MCF 10A (cell line): ENCODE measurements around the gene FAAH2. TPM values are rescaled to one million over a fixed set of nuclear protein-coding genes. Genes with fewer than 3 reads are reported as not detected.

Experiments used
- BruUV-seq: library from RNA; stranded (reverse); fragments of 400-500 nt; replicated peaks from 2 replicates; lab custom pipeline; 2021; lab: Mats Ljungman, UMichigan
- CTCF ChIA-PET: fragments of 300-600 bp; sonication (Branson Sonifier 250); formaldehyde crosslinking; extraction: SDS; loops from one replicate; lab custom pipeline; 2021; ENCODE audit warnings: antibody characterized with exemption, inconsistent platforms; lab: Yijun Ruan, JAX
- POLR2A ChIA-PET: fragments of 300-600, 350-650 bp; sonication (Branson Sonifier 250); formaldehyde crosslinking; extraction: SDS; loops from one replicate; lab custom pipeline; 2020; ENCODE audit warnings: antibody characterized with exemption, inconsistent platforms; lab: Yijun Ruan, JAX
- DNase-seq: peaks from one replicate; pipeline ENCODE4 v3.0.0-alpha.2; 2018; ENCODE audit not compliant: unreplicated experiment
- H3K27ac Mint-ChIP-seq: one replicate; pipeline ENCODE4 v1.8.0; 2022; ENCODE audit warnings: mild to moderate bottlenecking, low read depth, mixed read lengths; ENCODE audit not compliant: unreplicated experiment
- H3K27me3 Mint-ChIP-seq: one replicate; pipeline ENCODE4 v1.8.0; 2022; ENCODE audit warnings: mixed read lengths; ENCODE audit not compliant: insufficient read depth, unreplicated experiment
- H3K36me3 Mint-ChIP-seq: one replicate; pipeline ENCODE4 v1.8.0; 2022; ENCODE audit warnings: mild to moderate bottlenecking, moderate library complexity, mixed read lengths; ENCODE audit not compliant: insufficient read depth, unreplicated experiment
- H3K4me1 Mint-ChIP-seq: one replicate; pipeline ENCODE4 v1.8.0; 2022; ENCODE audit warnings: mixed read lengths; ENCODE audit not compliant: insufficient read depth, unreplicated experiment
- H3K4me3 Mint-ChIP-seq: one replicate; pipeline ENCODE4 v1.8.0; 2022; ENCODE audit warnings: mild to moderate bottlenecking, moderate library complexity, mixed read lengths; ENCODE audit not compliant: unreplicated experiment
- H3K9me3 Mint-ChIP-seq: one replicate; pipeline ENCODE4 v1.8.0; 2022; ENCODE audit warnings: mixed read lengths; ENCODE audit not compliant: unreplicated experiment
- intact Hi-C: fragments of 100-400 bp; cut with micrococcal nuclease; formaldehyde crosslinking; loops from 2 replicates; pipeline ENCODE4 v1.14.1; 2022
- total RNA-seq: library from RNA; stranded (reverse); gene quantifications from 2 replicates; pipeline ENCODE4 v1.2.3, GENCODE V29; 2022
- TF ChIP-seq, protein P1 (sequence below): fragments of 200-600 bp; IDR thresholded peaks from one replicate; pipeline ENCODE4 v1.8.0; 2022; ENCODE audit warnings: antibody characterized with exemption, mild to moderate bottlenecking; ENCODE audit not compliant: unreplicated experiment

FAAH2 gene
- total RNA-seq, 1 experiment from 2014 or later = 3.1 TPM

DNA sequence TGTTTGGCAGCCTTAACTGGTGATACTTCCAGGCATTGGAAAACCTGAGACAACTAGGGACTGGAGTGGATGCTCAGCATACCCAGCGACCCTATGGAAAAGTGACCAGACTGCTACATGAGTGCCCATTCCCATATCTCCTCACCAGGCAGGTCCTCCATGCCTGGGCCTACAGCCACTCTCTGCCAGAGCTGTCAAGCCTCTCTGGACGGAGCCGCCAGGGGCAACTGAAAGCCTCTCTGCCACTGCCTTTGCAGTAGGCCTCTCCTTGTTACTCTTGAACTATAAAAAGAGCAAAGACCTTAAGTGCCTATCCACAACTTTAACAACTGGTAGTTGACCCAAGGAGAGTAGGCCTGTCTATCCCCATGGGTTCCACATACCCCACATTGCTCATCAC, 20.2 kb upstream of the FAAH2 start:
- TF ChIP-seq, protein P1, sequence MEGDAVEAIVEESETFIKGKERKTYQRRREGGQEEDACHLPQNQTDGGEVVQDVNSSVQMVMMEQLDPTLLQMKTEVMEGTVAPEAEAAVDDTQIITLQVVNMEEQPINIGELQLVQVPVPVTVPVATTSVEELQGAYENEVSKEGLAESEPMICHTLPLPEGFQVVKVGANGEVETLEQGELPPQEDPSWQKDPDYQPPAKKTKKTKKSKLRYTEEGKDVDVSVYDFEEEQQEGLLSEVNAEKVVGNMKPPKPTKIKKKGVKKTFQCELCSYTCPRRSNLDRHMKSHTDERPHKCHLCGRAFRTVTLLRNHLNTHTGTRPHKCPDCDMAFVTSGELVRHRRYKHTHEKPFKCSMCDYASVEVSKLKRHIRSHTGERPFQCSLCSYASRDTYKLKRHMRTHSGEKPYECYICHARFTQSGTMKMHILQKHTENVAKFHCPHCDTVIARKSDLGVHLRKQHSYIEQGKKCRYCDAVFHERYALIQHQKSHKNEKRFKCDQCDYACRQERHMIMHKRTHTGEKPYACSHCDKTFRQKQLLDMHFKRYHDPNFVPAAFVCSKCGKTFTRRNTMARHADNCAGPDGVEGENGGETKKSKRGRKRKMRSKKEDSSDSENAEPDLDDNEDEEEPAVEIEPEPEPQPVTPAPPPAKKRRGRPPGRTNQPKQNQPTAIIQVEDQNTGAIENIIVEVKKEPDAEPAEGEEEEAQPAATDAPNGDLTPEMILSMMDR = no peak
- H3K9me3 Mint-ChIP-seq = peaks cover 16% of the 10 kb centered on the region
- DNase-seq = no peak
- peaks cover 11% of the 10 kb centered on the region for H3K27me3 Mint-ChIP-seq
- ChIA-PET CTCF (no interaction called here), POLR2A (no interaction called here)
- intact Hi-C loops = no loop called here
- no TSS peak for BruUV-seq
- H3K36me3 Mint-ChIP-seq = no peaks in the 10 kb centered on the region
- H3K4me1 Mint-ChIP-seq = no peaks in the 10 kb centered on the region
- no peak overlapping the region for H3K27ac Mint-ChIP-seq
- H3K4me3 Mint-ChIP-seq = no peak overlapping the region

DNA sequence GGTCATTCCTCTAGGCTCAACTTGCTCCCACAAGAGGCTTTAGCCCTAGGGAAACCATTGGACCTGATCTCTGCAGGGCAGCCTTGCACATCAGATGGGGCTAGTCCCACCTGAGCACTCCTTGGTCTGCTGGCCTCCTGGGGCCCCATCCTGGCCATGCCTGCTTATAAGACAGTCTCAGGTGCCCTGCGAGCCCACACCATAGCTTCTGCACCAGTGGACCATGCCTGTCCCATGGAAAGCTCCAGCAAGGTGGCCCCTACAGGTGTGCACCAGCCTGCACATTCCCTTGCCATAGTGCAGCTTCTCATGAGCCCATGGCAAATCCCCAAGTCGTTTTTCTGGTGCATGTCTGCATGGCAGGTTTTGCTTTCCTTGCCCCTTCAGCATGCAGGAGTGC, 19.6 kb upstream of the FAAH2 start:
- H3K27me3 Mint-ChIP-seq = peaks cover 11% of the 10 kb centered on the region
- H3K27ac Mint-ChIP-seq = no peak overlapping the region
- ChIA-PET CTCF (no interaction called here), POLR2A (no interaction called here)
- no peaks in the 10 kb centered on the region for H3K4me1 Mint-ChIP-seq
- no peak overlapping the region for H3K4me3 Mint-ChIP-seq
- TF ChIP-seq, protein P1 = no peak
- peaks cover 16% of the 10 kb centered on the region for H3K9me3 Mint-ChIP-seq
- no peaks in the 10 kb centered on the region for H3K36me3 Mint-ChIP-seq
- intact Hi-C loops = no loop called here
- DNase-seq = no peak
- no TSS peak for BruUV-seq

DNA sequence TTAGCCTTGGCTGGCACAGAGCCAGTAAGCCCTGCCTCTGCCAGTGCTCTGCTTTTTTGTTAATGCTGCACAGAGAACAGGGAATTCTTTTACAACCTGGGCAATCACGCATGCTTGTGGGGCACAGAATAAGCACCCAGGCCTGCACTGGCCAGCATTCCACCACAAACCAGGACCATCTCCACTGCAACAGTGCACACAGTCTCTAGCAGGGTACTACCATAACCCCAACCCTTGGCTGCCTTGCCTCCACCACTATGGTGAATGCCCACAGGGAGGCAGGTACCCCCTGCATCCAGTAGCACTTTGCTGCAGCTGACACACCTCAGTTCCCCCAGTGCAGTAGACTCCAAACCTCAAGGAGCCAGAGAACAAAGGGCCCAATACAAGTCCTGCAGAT, 19.2 kb upstream of the FAAH2 start:
- Mint-ChIP-seq H3K9me3 (peaks cover 16% of the 10 kb centered on the region), H3K4me1 (no peaks in the 10 kb centered on the region), H3K27me3 (peaks cover 11% of the 10 kb centered on the region), H3K27ac (no peak overlapping the region), H3K4me3 (no peak overlapping the region), H3K36me3 (no peaks in the 10 kb centered on the region)
- intact Hi-C loops = no loop called here
- CTCF ChIA-PET = interaction anchor here (0.7 kb wide), 1 partner anchor 71 kb away, joined by 8 read pairs; no protein-coding TSS in a partner anchor
- DNase-seq = no peak
- no TSS peak for BruUV-seq
- POLR2A ChIA-PET = no interaction called here
- TF ChIP-seq, protein P1 = no peak

DNA sequence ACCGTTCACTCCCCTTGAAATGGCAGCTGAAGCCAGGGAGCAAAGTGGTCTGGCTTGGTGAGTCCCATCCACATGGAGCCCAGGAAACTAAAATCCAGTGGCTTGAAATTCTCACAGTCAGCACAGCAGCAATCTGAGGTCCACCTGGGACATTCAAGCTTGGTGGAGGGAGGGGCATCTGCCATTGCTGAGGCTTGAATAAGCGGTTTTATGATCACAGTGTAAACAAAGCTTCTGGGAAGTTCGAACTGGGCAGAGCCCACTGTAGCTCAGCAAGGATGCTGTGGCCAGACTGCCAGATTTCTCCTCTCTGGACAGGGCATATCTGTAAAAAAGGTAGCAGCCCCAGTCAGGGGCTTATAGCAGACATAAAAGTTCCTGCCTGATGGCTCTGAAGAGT, 15.5 kb upstream of the FAAH2 start:
- Mint-ChIP-seq H3K27ac (no peak overlapping the region), H3K27me3 (peaks cover 22% of the 10 kb centered on the region), H3K36me3 (no peaks in the 10 kb centered on the region), H3K4me3 (no peak overlapping the region), H3K9me3 (peaks cover 16% of the 10 kb centered on the region), H3K4me1 (no peaks in the 10 kb centered on the region)
- no TSS peak for BruUV-seq
- intact Hi-C loops = no loop called here
- ChIA-PET POLR2A (no interaction called here), CTCF (interaction anchor here (1.4 kb wide), 1 partner anchor 12 kb away, joined by 3 read pairs; no protein-coding TSS in a partner anchor)
- no peak for DNase-seq
- TF ChIP-seq, protein P1 = no peak
